Ascending aorta (tissue), 2 donors: ENCODE results near the gene MYL12B. TPM values are rescaled to one million over a fixed set of nuclear protein-coding genes. Genes with fewer than 3 reads are reported as not detected.
A peak's percentile ranks its signal among the peaks of the same experiment; 100 is the strongest.

Source experiments
- DNase-seq, 2 donors: peaks; one replicate each; pipeline ENCODE4 v3.0.0-alpha.2; 2019; ENCODE audit warnings: low spot score in 2 of 2
- H3K27ac ChIP-seq, 2 donors: fragments of 200-600 bp; sonication (generic); one replicate each; pipeline ENCODE4 v1.5.1; 2016 to 2017; ENCODE audit warnings: mild to moderate bottlenecking in 1 of 2
- H3K27me3 ChIP-seq: fragments of 200-600 bp; sonication (generic); one replicate; pipeline ENCODE4 v1.5.1; 2017
- H3K36me3 ChIP-seq, 2 donors: fragments of 200-600 bp; sonication (generic); one replicate each; pipeline ENCODE4 v1.5.1; 2016
- H3K4me1 ChIP-seq, 2 donors: fragments of 200-600 bp; sonication (generic); one replicate each; pipeline ENCODE4 v1.5.1; 2016 to 2017; ENCODE audit warnings: mild to moderate bottlenecking in 1 of 2
- H3K4me3 ChIP-seq, 2 donors: fragments of 200-600 bp; sonication (generic); one replicate each; pipeline ENCODE4 v1.5.1; 2016 to 2017; ENCODE audit warnings: mild to moderate bottlenecking in 1 of 2
- H3K9me3 ChIP-seq, 2 donors: fragments of 200-600 bp; sonication (generic); one replicate each; pipeline ENCODE4 v1.5.1; 2016
- intact Hi-C: fragments of 100-400 bp; cut with DNase I; formaldehyde crosslinking; loops from one replicate; pipeline ENCODE4 v1.15.1; 2023
- total RNA-seq: library from RNA; depleted of rRNA; stranded (reverse); fragments of >200 nt; gene quantifications from one replicate; pipeline ENCODE4 v1.1.0, GENCODE V29; 2016
- TF ChIP-seq, protein P1 (sequence below), 3 experiments: fragments of 200-600 bp in 2 of 3; fragments of 450-650 bp in 1 of 3; sonication (generic) in 2 of 3; IDR thresholded peaks; one replicate each; pipeline ENCODE4 v1.5.1; 2016 to 2019; ENCODE audit warnings: antibody characterized with exemption in 3 of 3, mild to moderate bottlenecking in 1 of 3, moderate library complexity in 1 of 3

MYL12B gene
- total RNA-seq, 1 donor from 2014 or later = 198 TPM

DNA sequence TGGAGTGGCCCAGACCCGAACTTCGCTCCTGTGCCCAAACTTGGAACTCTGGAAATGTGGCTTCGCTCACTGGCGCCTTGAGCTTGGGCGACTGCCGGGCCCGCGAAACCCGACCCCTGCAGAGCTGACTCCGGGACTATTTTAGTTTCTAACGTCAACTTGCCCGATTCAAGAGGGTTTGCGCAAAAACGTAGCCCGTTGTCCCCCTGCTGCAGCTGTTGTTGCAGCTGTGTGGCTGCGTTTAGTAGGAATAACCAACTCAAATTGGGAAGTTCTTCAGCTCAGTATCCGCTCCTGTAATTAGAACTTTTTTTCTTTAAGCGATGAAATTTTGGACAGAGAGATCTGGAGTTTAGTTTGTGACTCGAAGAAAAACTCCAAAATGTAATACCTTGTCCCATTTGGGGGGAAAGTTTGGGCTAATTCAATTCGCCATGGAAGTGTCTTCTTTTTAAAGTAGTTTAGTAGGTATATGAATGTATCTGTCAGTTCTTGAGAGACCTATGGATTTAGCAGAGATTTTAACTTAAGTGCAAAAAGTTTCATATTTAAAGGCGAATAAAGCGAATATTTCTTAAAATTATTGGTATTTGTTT lies 13.8 kb upstream of the MYL12B start:
- intact Hi-C loops = loop anchor here (5.0 kb wide), 2 partner anchors 251 to 391 kb away; no protein-coding TSS in a partner anchor
- Histone ChIP-seq H3K27me3 (no peaks in the 10 kb centered on the region), H3K27ac (peak overlapping the region; percentile 100), H3K36me3 (peaks cover 4 to 15% of the 10 kb centered on the region in 2 donors), H3K4me1 (peaks cover 2 to 17% of the 10 kb centered on the region in 2 donors), H3K4me3 (peak overlapping the region; percentile 81 to 92), H3K9me3 (no peaks in the 10 kb centered on the region)
- TF ChIP-seq, protein P1, sequence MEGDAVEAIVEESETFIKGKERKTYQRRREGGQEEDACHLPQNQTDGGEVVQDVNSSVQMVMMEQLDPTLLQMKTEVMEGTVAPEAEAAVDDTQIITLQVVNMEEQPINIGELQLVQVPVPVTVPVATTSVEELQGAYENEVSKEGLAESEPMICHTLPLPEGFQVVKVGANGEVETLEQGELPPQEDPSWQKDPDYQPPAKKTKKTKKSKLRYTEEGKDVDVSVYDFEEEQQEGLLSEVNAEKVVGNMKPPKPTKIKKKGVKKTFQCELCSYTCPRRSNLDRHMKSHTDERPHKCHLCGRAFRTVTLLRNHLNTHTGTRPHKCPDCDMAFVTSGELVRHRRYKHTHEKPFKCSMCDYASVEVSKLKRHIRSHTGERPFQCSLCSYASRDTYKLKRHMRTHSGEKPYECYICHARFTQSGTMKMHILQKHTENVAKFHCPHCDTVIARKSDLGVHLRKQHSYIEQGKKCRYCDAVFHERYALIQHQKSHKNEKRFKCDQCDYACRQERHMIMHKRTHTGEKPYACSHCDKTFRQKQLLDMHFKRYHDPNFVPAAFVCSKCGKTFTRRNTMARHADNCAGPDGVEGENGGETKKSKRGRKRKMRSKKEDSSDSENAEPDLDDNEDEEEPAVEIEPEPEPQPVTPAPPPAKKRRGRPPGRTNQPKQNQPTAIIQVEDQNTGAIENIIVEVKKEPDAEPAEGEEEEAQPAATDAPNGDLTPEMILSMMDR (IDR thresholded peaks at IDR 0.05) = no peak
- peak in 1 of 2 donors; percentile 81 for DNase-seq

DNA sequence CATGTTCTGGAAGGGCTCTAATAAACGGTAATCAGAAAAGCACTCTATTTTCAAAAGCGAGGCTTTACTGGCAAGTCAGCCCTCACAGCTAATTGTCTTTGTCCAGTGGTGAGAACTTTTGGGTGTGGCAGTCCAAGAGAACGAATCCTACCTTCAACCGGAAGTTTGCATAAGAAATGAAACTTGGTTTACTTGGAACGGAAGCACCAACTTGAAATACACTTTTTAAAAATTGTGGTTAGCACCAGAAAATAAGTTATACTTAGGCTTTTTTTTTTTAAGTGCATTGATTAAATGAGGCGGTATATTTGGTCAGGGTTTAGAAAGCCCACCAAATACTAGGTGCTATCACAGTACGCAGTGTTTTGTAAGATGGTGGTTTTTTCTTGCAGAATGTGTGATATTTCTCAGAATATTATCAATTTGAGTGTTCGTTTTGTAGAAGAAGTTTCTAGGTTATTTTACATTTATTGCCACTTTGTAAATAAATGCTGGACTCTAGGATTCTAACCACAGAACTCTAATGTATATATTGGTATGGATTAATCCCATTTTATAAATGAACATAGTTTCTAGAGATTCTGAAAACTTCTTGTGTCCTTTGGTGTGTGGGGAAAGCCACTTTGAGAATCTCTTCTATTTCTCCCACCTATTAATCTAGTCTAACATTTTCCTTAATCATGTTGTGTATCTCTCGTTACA lies 13.1 kb upstream of the MYL12B start:
- no peaks in the 10 kb centered on the region for H3K9me3 ChIP-seq
- TF ChIP-seq, protein P1 (IDR thresholded peaks at IDR 0.05) = no peak
- peaks cover 2 to 21% of the 10 kb centered on the region in 2 donors for H3K4me1 ChIP-seq
- DNase-seq = no peak
- H3K4me3 ChIP-seq = peak overlapping the region; percentile 81 to 92
- intact Hi-C loops = loop anchor here (5.0 kb wide), 2 partner anchors 252 to 392 kb away; no protein-coding TSS in a partner anchor
- H3K36me3 ChIP-seq = peaks cover 10 to 21% of the 10 kb centered on the region in 2 donors
- peak overlapping the region; percentile 100 for H3K27ac ChIP-seq
- H3K27me3 ChIP-seq = no peaks in the 10 kb centered on the region

DNA sequence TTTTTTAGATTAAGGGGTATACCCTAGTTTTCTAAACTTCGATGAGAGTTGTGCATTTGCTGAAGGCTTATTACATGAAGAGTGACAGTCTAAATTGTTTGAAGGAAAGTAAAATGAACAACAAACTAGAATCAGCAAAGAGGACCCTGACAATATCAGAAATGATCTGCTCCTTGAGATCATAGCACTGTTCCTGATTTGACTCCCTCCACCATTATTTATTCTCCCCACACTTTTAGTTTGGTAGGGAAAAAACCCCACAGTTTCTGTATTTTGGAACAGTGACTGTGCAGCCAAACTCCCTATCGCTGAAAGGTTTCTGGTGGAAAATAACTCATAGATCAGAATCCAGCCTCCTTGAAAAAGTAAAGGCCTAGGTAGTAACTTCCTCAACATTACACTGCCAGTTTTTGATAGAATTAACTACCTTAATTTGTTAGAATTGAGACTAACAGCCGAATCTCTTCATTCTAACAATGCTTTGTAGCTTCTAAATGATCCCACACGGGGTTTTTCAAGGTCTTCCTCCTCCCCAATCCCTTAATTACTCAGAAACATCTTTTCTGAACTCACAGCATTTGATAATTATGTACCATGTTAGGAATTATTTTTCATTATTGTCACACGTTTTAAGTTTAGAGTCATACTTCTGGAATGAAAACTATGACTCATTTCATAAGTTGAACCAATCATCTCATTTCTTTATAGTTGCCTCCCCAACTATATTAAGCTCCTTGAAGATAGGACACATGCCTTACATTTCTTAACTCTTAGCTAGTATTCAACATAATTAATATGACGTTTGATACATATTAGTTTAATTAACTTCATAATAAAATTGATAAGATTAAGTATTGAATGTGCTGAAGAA lies 11.5 kb upstream of the MYL12B start:
- TF ChIP-seq, protein P1 (IDR thresholded peaks at IDR 0.05) = no peak
- DNase-seq = no peak
- Histone ChIP-seq H3K27me3 (no peaks in the 10 kb centered on the region), H3K27ac (peak overlapping the region; percentile 100), H3K9me3 (no peaks in the 10 kb centered on the region), H3K4me1 (peaks cover 0 to 32% of the 10 kb centered on the region in 2 donors), H3K4me3 (peak overlapping the region; percentile 81 to 92), H3K36me3 (peaks cover 27 to 38% of the 10 kb centered on the region in 2 donors)
- intact Hi-C loops = no loop called here

DNA sequence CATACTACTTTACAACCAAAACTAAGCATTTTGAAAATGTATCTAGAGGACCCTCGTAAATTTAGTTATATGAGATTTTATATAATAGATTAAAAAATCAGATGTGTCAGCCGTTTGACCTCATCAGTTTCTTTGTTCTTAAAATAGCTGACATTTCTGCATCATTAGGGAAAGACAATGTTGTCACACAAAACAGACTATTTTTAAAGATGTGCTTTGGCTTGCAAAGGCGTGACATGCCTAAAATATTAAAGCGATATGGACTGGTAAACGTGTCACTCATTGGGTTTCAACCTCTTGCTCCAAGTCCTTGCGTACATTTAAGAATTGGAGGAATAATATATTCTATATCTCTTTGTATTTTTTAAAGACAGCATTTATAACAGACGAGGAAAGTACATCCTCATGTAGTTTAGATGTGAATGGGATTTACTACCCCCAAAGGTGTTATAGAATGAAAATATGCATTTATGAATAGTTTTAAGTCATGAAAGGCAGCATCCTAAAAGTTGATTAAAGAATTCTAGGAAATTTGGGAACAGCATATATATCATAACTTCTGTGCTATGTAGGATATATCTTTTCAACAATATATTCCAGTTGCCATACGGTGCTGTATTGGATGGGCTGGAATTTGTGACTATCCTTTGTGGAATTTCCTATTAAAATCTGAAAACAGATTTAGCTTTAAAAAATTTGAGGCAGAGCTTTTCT lies 10.5 kb upstream of the MYL12B start:
- no peaks in the 10 kb centered on the region for H3K27me3 ChIP-seq
- peak overlapping the region; percentile 34 to 81 for H3K4me3 ChIP-seq
- no peaks in the 10 kb centered on the region for H3K9me3 ChIP-seq
- no peak for DNase-seq
- H3K36me3 ChIP-seq = peaks cover 36 to 47% of the 10 kb centered on the region in 2 donors
- H3K4me1 ChIP-seq = peaks cover 0 to 41% of the 10 kb centered on the region in 2 donors
- intact Hi-C loops = no loop called here
- H3K27ac ChIP-seq = peak overlapping the region; percentile 100
- TF ChIP-seq, protein P1 (IDR thresholded peaks at IDR 0.05) = no peak

DNA sequence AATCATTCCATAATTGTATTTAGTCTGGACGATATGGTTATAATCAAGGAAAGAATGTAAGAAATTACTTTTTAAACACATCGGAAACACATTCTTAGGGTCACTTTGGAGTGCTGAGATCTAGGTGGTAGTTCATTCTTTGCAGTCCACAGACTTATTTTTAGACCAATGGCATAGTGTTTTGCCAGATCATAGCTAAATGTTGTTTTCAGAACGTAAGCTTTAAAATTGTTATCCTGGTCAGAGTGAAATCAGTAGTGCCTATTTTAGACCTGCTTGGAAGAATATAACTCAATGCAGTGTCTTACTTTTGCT lies 10.0 kb upstream of the MYL12B start:
- intact Hi-C loops = no loop called here
- Histone ChIP-seq H3K4me3 (peak overlapping the region; percentile 34 to 81), H3K36me3 (peaks cover 39 to 52% of the 10 kb centered on the region in 2 donors), H3K4me1 (peaks cover 1 to 46% of the 10 kb centered on the region in 2 donors), H3K27ac (peak overlapping the region; percentile 100), H3K27me3 (no peaks in the 10 kb centered on the region), H3K9me3 (no peaks in the 10 kb centered on the region)
- TF ChIP-seq, protein P1 (IDR thresholded peaks at IDR 0.05) = no peak
- no peak for DNase-seq
